Endothelial cell of umbilical vein (primary cell): ENCODE data around the gene MYMK. TPM values are rescaled to one million over a fixed set of nuclear protein-coding genes. Genes with fewer than 3 reads are reported as not detected.

Experiments
- BruUV-seq: library from RNA; stranded (reverse); fragments of 400-500 nt; replicated peaks from 2 replicates; lab custom pipeline; 2021; lab: Mats Ljungman, UMichigan
- CTCF ChIA-PET: fragments of 300-600, 350-600 bp; sonication (Branson Sonifier 250); formaldehyde crosslinking; loops from one replicate; lab custom pipeline; 2021; ENCODE audit warnings: antibody characterized with exemption, inconsistent platforms; lab: Charles Lee
- POLR2A ChIA-PET: fragments of 300-600, 350-600 bp; sonication (Branson Sonifier 250); formaldehyde crosslinking; loops from one replicate; lab custom pipeline; 2021; ENCODE audit warnings: antibody characterized with exemption, inconsistent platforms; lab: Charles Lee
- DNase-seq: peaks from one replicate; pipeline ENCODE4 v3.0.0-alpha.2; 2011; ENCODE audit warnings: low read depth, low spot score
- FAIRE-seq: peaks from 2 replicates; lab custom pipeline; 2011; peaks lifted over from hg19 to GRCh38; lab: Jason Lieb, UNC
- H2AFZ ChIP-seq: 2 replicates; pipeline ENCODE4 v1.6.0; 2012; ENCODE audit warnings: low read depth, low read length, control low read depth, inconsistent platforms
- H3K27ac ChIP-seq: 2 replicates; pipeline ENCODE4 v1.5.1; 2011; ENCODE audit warnings: low read depth, mild to moderate bottlenecking, control low read depth, low read length, moderate library complexity; ENCODE audit not compliant: insufficient read depth
- H3K27me3 ChIP-seq, 2 experiments: 2 replicates each; pipeline versions ENCODE4 v1.6.0 to v1.6.1; 2011; ENCODE audit warnings: low read length in 2 of 2, mixed read lengths in 1 of 2; ENCODE audit not compliant: control insufficient read depth in 2 of 2, insufficient read depth in 2 of 2
- H3K36me3 ChIP-seq, 2 experiments: 2 replicates in 1 of 2; 3 replicates in 1 of 2; pipeline ENCODE4 v1.5.1; 2011; ENCODE audit warnings: low read length in 2 of 2, mild to moderate bottlenecking in 1 of 2, moderate library complexity in 1 of 2; ENCODE audit not compliant: control insufficient read depth in 2 of 2, insufficient read depth in 2 of 2; ENCODE audit errors: extremely low read depth in 1 of 2
- H3K4me1 ChIP-seq: 3 replicates; pipeline ENCODE4 v1.5.1; 2011; ENCODE audit warnings: mild to moderate bottlenecking, low read length; ENCODE audit not compliant: control insufficient read depth, insufficient read depth; ENCODE audit errors: extremely low read depth
- H3K4me2 ChIP-seq: 2 replicates; pipeline ENCODE4 v1.6.1; 2011; ENCODE audit warnings: low read length, control low read depth, mixed read lengths; ENCODE audit not compliant: insufficient read depth
- H3K4me3 ChIP-seq, 3 experiments: fragments of 200-600 bp in 1 of 3; sonication (generic), shearing (Covaris generic) in 1 of 3; replicated peaks in 1 of 3; 2 replicates each; pipeline ENCODE4 v1.5.1; 2011 to 2016; ENCODE audit warnings: control low read depth in 3 of 3, low read length in 3 of 3, mild to moderate bottlenecking in 2 of 3, inconsistent platforms in 1 of 3, low read depth in 1 of 3, moderate library complexity in 1 of 3; ENCODE audit not compliant: insufficient read depth in 1 of 3
- H3K79me2 ChIP-seq: 2 replicates; pipeline ENCODE4 v1.6.0; 2012; ENCODE audit warnings: low read length, inconsistent platforms; ENCODE audit not compliant: control insufficient read depth, insufficient read depth
- H3K9ac ChIP-seq: replicated peaks from 2 replicates; pipeline ENCODE3; 2011; ENCODE audit warnings: low read length, control low read depth; ENCODE audit not compliant: insufficient read depth; ENCODE audit errors: extremely low read depth
- H3K9me1 ChIP-seq: replicated peaks from 3 replicates; pipeline ENCODE4 v1.6.0; 2011; ENCODE audit warnings: mild to moderate bottlenecking, low read length; ENCODE audit not compliant: control insufficient read depth, insufficient read depth; ENCODE audit errors: extremely low read depth
- H3K9me3 ChIP-seq: replicated peaks from 2 replicates; pipeline ENCODE4 v1.5.1; 2012; ENCODE audit warnings: low read length, inconsistent platforms; ENCODE audit not compliant: control insufficient read depth, insufficient read depth
- H4K20me1 ChIP-seq: replicated peaks from 2 replicates; pipeline ENCODE3; 2011; ENCODE audit warnings: mild to moderate bottlenecking, low read length; ENCODE audit not compliant: control insufficient read depth, insufficient read depth; ENCODE audit errors: extremely low read depth
- CTCF ChIP-seq, 2 donors: IDR thresholded peaks; 1 replicate in 1 of 2; 2 replicates in 1 of 2; pipeline ENCODE4 v1.5.1; 2011; ENCODE audit warnings: low read length in 2 of 2, mild to moderate bottlenecking in 2 of 2, moderate library complexity in 2 of 2, control low read depth in 1 of 2, inconsistent platforms in 1 of 2, low read depth in 1 of 2; ENCODE audit not compliant: insufficient read depth in 1 of 2; ENCODE audit errors: extremely low read depth in 1 of 2
- EZH2 ChIP-seq: IDR thresholded peaks from 2 replicates; pipeline ENCODE4 v1.6.1; 2012; ENCODE audit warnings: borderline replicate concordance, low read depth, mild to moderate bottlenecking, moderate library complexity, low read length, inconsistent platforms; ENCODE audit not compliant: severe bottlenecking
- GATA2 ChIP-seq: IDR thresholded peaks from 2 replicates; pipeline ENCODE4 v1.7.0; 2011; ENCODE audit warnings: low read depth, mild to moderate bottlenecking, moderate library complexity, mixed read lengths, low read length; ENCODE audit not compliant: insufficient read length, insufficient read depth
- MYC ChIP-seq: IDR thresholded peaks from one replicate; pipeline ENCODE4 v1.6.1; 2011; ENCODE audit warnings: mild to moderate bottlenecking, low read depth, low read length
- POLR2A ChIP-seq: IDR thresholded peaks from 2 replicates; pipeline ENCODE4 v1.6.1; 2012; ENCODE audit warnings: low read depth, mild to moderate bottlenecking, control low read depth, low read length
- POLR2AphosphoS5 ChIP-seq: IDR thresholded peaks from 2 replicates; pipeline ENCODE4 v1.6.1; 2012; ENCODE audit warnings: low read depth, mild to moderate bottlenecking, control low read depth, low read length, moderate library complexity; ENCODE audit not compliant: insufficient read depth
- dilution Hi-C: fragments of 300-500 bp; cut with MboI; formaldehyde crosslinking; loops from one replicate; pipeline ENCODE4 v1.15.0; 2019; ENCODE audit warnings: low sequenced_read_pairs; ENCODE audit not compliant: extremely low pct_ligation_motif_present
- intact Hi-C: fragments of 100-400 bp; cut with micrococcal nuclease; formaldehyde crosslinking; loops from one replicate; pipeline ENCODE4 v1.10.0; 2022
- polyA plus RNA-seq, 4 experiments: library from polyadenylated mRNA; depleted of rRNA in 3 of 4; stranded (reverse) in 3 of 4; unstranded in 1 of 4; fragments of >200 nt; gene quantifications; 2 replicates each; pipeline versions ENCODE4 v1.2.1 to v1.2.3, GENCODE V29; 2011 to 2012; ENCODE audit warnings: missing spikeins in 1 of 4
- total RNA-seq: library from RNA; stranded (reverse); gene quantifications from 2 replicates; pipeline ENCODE4 v1.2.3, GENCODE V29; 2021

Gene MYMK
- total and polyA plus RNA-seq, 2 donors (not counting 3 experiments of a cell fraction or from before 2014, with no cell fraction given): not detected

DNA sequence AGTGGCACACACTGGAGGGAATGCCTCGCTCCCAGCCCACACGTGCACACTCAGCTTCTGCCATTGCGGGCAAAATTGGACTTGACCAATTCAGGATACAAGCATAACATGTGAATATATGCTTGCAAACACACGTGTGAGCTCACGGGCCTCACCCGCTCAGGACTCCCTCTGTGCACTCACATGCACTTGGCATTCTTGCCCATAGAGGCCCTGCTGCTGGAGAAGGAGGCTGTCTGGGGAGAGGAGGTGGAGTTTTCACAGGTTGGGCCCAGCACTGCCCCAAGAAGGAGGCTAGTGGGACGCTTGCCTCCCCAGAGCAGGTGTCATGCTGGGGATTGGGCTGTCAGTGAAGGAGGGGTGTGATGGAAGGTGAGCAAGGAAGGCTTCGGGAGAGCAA lies 1.7 kb downstream of the MYMK start:
- DNase-seq (no peak), FAIRE-seq (no peak)
- H3K4me3 ChIP-seq: no peak overlapping the region
- ChIA-PET POLR2A (no interaction called here), CTCF (no interaction called here)
- TF ChIP-seq POLR2AphosphoS5 (no peak), POLR2A (no peak), GATA2 (no peak), MYC (no peak), CTCF (IDR thresholded peaks at IDR 0.05; ENCODE audit: extremely low read depth in 1 of 2, insufficient read depth in 1 of 2, low read depth in 1 of 2, low read length in 2 of 2) (no peak), EZH2 (no peak)
- H3K36me3 ChIP-seq: no peaks in the 10 kb centered on the region
- no peaks in the 10 kb centered on the region for H3K9me1 ChIP-seq
- no peak overlapping the region for H3K27ac ChIP-seq
- H3K79me2 ChIP-seq: no peaks in the 10 kb centered on the region
- H3K4me2 ChIP-seq: no peak overlapping the region
- no peaks in the 10 kb centered on the region for H3K9me3 ChIP-seq
- no peak overlapping the region for H3K9ac ChIP-seq
- dilution Hi-C loops: no loop called here
- intact Hi-C loops: no loop called here
- H3K4me1 ChIP-seq: no peaks in the 10 kb centered on the region
- H3K27me3 ChIP-seq: peaks cover 0 to 3% of the 10 kb centered on the region in 2 experiments
- no peaks in the 10 kb centered on the region for H4K20me1 ChIP-seq
- BruUV-seq: no TSS peak
- no peak overlapping the region for H2AFZ ChIP-seq
